ENCODE measurements around the gene DNAJC3. TPM values are rescaled to one million over a fixed set of nuclear protein-coding genes. Genes with fewer than 3 reads are reported as not detected.
"Not testable (repeated sequence)": the region's sequence is repeated elsewhere in the genome, so short reads cannot be mapped to it uniquely, and the experiment has no call there.

DNAJC3 gene
- total and polyA plus RNA-seq, 2 of the 13 experiments (the other 11 are each of a cell fraction or from before 2014, with no cell fraction given) = 10.4 to 48.2 TPM

- H3K9ac ChIP-seq (ENCODE audit: insufficient read depth, low read depth, low read length); H3K4me3 ChIP-seq (replicated peaks in 1 of 3; ENCODE audit: insufficient read depth in 1 of 3, low read depth in 2 of 3, low read length in 3 of 3); POLR2A ChIA-PET; H3K9me3 ChIP-seq (ENCODE audit: low read length); in situ Hi-C loops (cut with HindIII; ENCODE audit: extremely low pct_ligation_motif_present, low pct_unique_long_range_greater_than_20kb); H4K20me1 ChIP-seq (ENCODE audit: insufficient read depth, low read length); H3K27ac ChIP-seq (ENCODE audit: extremely low read length, insufficient read depth, low read length); H3K36me3 ChIP-seq (replicated peaks in 1 of 2; ENCODE audit: control insufficient read depth in 1 of 2, insufficient read depth in 2 of 2, low read length in 2 of 2); BruUV-seq (replicated peaks); DNase-seq (ENCODE audit: low spot score); intact Hi-C loops (cut with micrococcal nuclease; ENCODE audit: unreplicated experiment); H2AFZ ChIP-seq (ENCODE audit: low read length); FAIRE-seq; H3K27me3 ChIP-seq (ENCODE audit: control insufficient read depth in 1 of 2, insufficient read depth in 2 of 2, low read length in 2 of 2); ATAC-seq; CTCF ChIA-PET (ENCODE audit: low intra/inter-chr PET ratio, low total read pairs); H3K4me2 ChIP-seq (ENCODE audit: low read depth, low read length): not testable (repeated sequence)
- Histone ChIP-seq H3K79me2 (ENCODE audit: insufficient read depth, low read length) (peaks cover 36% of the 10 kb centered on the region), H3K4me1 (ENCODE audit: insufficient read depth, low read length) (peaks cover 18% of the 10 kb centered on the region)
- no CpG with 5 or more reads among the region's 28 CpGs for WGBS (ENCODE audit: low lambda C conversion rate)
Observed at GRCh38 chr13:95690986-95691385, 14.0 kb downstream of the DNAJC3 start.

- BruUV-seq (replicated peaks) = no TSS peak
- H3K9ac ChIP-seq (ENCODE audit: insufficient read depth, low read depth, low read length) = no peak overlapping the region
- no peaks in the 10 kb centered on the region for H3K36me3 ChIP-seq (replicated peaks in 1 of 2; ENCODE audit: control insufficient read depth in 1 of 2, insufficient read depth in 2 of 2, low read length in 2 of 2)
- H2AFZ ChIP-seq (ENCODE audit: low read length) = no peak overlapping the region
- H3K4me2 ChIP-seq (ENCODE audit: low read depth, low read length) = no peak overlapping the region
- no peaks in the 10 kb centered on the region for H3K9me3 ChIP-seq (ENCODE audit: low read length)
- H3K4me1 ChIP-seq (ENCODE audit: insufficient read depth, low read length) = no peaks in the 10 kb centered on the region
- in situ Hi-C loops (cut with HindIII; ENCODE audit: extremely low pct_ligation_motif_present, low pct_unique_long_range_greater_than_20kb) = no loop called here
- H3K4me3 ChIP-seq (replicated peaks in 1 of 3; ENCODE audit: insufficient read depth in 1 of 3, low read depth in 2 of 3, low read length in 3 of 3) = no peak overlapping the region
- TF ChIP-seq ZNF337 (CRISPR knock-in tag; IDR thresholded peaks at IDR 0.05; ENCODE audit: borderline replicate concordance, low read depth) (peak; percentile 70; the same call in 1 of the 2 replicates), ZFP1 (CRISPR knock-in tag; IDR thresholded peaks at IDR 0.05) (no peak)
- intact Hi-C loops (cut with micrococcal nuclease; ENCODE audit: unreplicated experiment) = no loop called here
- no peak for FAIRE-seq
- peaks cover 44% of the 10 kb centered on the region for H3K79me2 ChIP-seq (ENCODE audit: insufficient read depth, low read length)
- ATAC-seq = no peak
- DNase-seq (ENCODE audit: low spot score) = no peak
- H4K20me1 ChIP-seq (ENCODE audit: insufficient read depth, low read length) = peaks cover 6% of the 10 kb centered on the region
- CTCF ChIA-PET (ENCODE audit: low intra/inter-chr PET ratio, low total read pairs) = no interaction called here
- H3K27ac ChIP-seq (ENCODE audit: extremely low read length, insufficient read depth, low read length) = no peak overlapping the region
- H3K27me3 ChIP-seq (ENCODE audit: control insufficient read depth in 1 of 2, insufficient read depth in 2 of 2, low read length in 2 of 2) = no peaks in the 10 kb centered on the region
- WGBS (ENCODE audit: low lambda C conversion rate) = 92% methylated on average over 6 of the region's 6 CpGs
- POLR2A ChIA-PET = no interaction called here
Observed at GRCh38 chr13:95697052-95697680, 20.2 kb downstream of the DNAJC3 start.
